ENCODE measurements around the gene GAST. TPM values are rescaled to one million over a fixed set of nuclear protein-coding genes. Genes with fewer than 3 reads are reported as not detected.
A peak's percentile ranks its signal among the peaks of the same experiment; 100 is the strongest.

GAST gene
- total and polyA plus RNA-seq, 2 of the 13 experiments (the other 11 are each of a cell fraction or from before 2014, with no cell fraction given), result 0.32 to 0.42 TPM

DNA sequence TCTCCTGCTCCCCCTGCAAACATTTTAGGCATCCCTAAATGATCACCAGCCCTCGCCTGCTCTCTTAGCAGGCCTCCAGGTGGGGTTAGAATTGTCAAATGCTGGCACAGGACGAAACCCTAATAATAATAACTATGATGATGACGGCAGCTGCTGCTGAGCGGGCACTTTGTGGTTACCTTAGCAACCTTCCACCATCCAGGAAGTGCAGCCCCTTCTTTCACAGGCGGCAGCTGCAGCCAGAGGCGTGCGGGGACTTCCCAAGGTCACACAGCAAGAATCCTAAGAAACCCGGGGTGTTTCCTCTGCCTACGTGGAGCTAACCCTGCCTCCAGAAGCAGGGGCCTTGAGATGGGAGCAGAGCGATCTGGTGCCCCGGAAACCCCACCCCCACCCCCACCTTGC is 45.9 kb upstream of the GAST start (continued):
- TF ChIP-seq, protein P1, sequence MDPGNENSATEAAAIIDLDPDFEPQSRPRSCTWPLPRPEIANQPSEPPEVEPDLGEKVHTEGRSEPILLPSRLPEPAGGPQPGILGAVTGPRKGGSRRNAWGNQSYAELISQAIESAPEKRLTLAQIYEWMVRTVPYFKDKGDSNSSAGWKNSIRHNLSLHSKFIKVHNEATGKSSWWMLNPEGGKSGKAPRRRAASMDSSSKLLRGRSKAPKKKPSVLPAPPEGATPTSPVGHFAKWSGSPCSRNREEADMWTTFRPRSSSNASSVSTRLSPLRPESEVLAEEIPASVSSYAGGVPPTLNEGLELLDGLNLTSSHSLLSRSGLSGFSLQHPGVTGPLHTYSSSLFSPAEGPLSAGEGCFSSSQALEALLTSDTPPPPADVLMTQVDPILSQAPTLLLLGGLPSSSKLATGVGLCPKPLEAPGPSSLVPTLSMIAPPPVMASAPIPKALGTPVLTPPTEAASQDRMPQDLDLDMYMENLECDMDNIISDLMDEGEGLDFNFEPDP (CRISPR knock-in tag; conservative IDR thresholded peaks at IDR 0.05), result no peak
- TF ChIP-seq ZNF251 (CRISPR knock-in tag; IDR thresholded peaks at IDR 0.05) (no peak), CHCHD3 (CRISPR knock-in tag; IDR thresholded peaks at IDR 0.05) (0 out of 2 replicates have a peak, but pooled peaks have one; percentile 7), ZNF563 (CRISPR knock-in tag; IDR thresholded peaks at IDR 0.05) (no peak), RCOR2 (CRISPR knock-in tag; IDR thresholded peaks at IDR 0.05) (0 out of 2 replicates have a peak, but pooled peaks have one; percentile 50), EP300 (IDR thresholded peaks at IDR 0.05; ENCODE audit: low read depth in 2 of 2, low read length in 2 of 2) (peak in 1 of 2 experiments; percentile 4; a peak in 1 of 4 replicates), EP300 (CRISPR knock-in tag; IDR thresholded peaks at IDR 0.05; ENCODE audit: borderline replicate concordance) (no peak), KDM5A (IDR thresholded peaks at IDR 0.05; ENCODE audit: borderline replicate concordance, low read length) (no peak), CCDC6 (CRISPR knock-in tag; IDR thresholded peaks at IDR 0.05) (peak; percentile 70; the same call in 1 of the 2 replicates), BHLHE40 (IDR thresholded peaks at IDR 0.05; ENCODE audit: low read length) (no peak), ZNF318 (CRISPR knock-in tag; IDR thresholded peaks at IDR 0.05) (no peak), XBP1 (CRISPR knock-in tag; IDR thresholded peaks at IDR 0.05) (no peak), ZFP91 (CRISPR knock-in tag; IDR thresholded peaks at IDR 0.05; ENCODE audit: borderline replicate concordance) (0 out of 2 replicates have a peak, but pooled peaks have one; percentile 5)
- TF ChIP-seq, protein P2, sequence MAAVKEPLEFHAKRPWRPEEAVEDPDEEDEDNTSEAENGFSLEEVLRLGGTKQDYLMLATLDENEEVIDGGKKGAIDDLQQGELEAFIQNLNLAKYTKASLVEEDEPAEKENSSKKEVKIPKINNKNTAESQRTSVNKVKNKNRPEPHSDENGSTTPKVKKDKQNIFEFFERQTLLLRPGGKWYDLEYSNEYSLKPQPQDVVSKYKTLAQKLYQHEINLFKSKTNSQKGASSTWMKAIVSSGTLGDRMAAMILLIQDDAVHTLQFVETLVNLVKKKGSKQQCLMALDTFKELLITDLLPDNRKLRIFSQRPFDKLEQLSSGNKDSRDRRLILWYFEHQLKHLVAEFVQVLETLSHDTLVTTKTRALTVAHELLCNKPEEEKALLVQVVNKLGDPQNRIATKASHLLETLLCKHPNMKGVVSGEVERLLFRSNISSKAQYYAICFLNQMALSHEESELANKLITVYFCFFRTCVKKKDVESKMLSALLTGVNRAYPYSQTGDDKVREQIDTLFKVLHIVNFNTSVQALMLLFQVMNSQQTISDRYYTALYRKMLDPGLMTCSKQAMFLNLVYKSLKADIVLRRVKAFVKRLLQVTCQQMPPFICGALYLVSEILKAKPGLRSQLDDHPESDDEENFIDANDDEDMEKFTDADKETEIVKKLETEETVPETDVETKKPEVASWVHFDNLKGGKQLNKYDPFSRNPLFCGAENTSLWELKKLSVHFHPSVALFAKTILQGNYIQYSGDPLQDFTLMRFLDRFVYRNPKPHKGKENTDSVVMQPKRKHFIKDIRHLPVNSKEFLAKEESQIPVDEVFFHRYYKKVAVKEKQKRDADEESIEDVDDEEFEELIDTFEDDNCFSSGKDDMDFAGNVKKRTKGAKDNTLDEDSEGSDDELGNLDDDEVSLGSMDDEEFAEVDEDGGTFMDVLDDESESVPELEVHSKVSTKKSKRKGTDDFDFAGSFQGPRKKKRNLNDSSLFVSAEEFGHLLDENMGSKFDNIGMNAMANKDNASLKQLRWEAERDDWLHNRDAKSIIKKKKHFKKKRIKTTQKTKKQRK (IDR thresholded peaks at IDR 0.05; ENCODE audit: low read length), result no peak

Data from HepG2 (cell line).